Ovary (tissue), 9 donors: Measurements from ENCODE around the gene DLX3. TPM values are rescaled to one million over a fixed set of nuclear protein-coding genes. Genes with fewer than 3 reads are reported as not detected.
A peak's percentile ranks its signal among the peaks of the same experiment; 100 is the strongest.

Source experiments
- DNase-seq, 5 donors: peaks; one replicate each; pipeline ENCODE4 v3.0.0-alpha.2; 2019 to 2020
- H3K27ac ChIP-seq, 2 donors: fragments of 200-600 bp; one replicate each; pipeline versions ENCODE4 v1.5.1 to v1.8.0; 2019 to 2022
- H3K27me3 ChIP-seq: fragments of 200-600 bp; one replicate; pipeline ENCODE4 v1.8.0; 2022
- H3K36me3 ChIP-seq: fragments of 200-600 bp; sonication (generic); one replicate; pipeline ENCODE4 v1.5.1; 2019
- H3K4me1 ChIP-seq: one replicate; pipeline ENCODE4 v1.8.1; 2013; ENCODE audit warnings: mild to moderate bottlenecking, moderate library complexity; ENCODE audit not compliant: insufficient read depth
- H3K4me3 ChIP-seq: fragments of 200-600 bp; sonication (generic); one replicate; pipeline ENCODE4 v1.5.1; 2017
- H3K9me3 ChIP-seq, 2 donors: fragments of 200-600 bp in 1 of 2; sonication (generic) in 1 of 2; one replicate each; pipeline versions ENCODE4 v1.5.1 to v1.8.1; 2013 to 2019; ENCODE audit warnings: mild to moderate bottlenecking in 1 of 2, moderate library complexity in 1 of 2
- CTCF ChIP-seq, 3 donors: fragments of 450-650 bp in 2 of 3; fragments of 200-600 bp in 1 of 3; IDR thresholded peaks; one replicate each; pipeline versions ENCODE4 v1.5.1 to v1.8.0; 2016 to 2022; ENCODE audit warnings: antibody characterized with exemption in 3 of 3, mild to moderate bottlenecking in 1 of 3
- EP300 ChIP-seq: sonication (generic); formaldehyde crosslinking; IDR thresholded peaks from one replicate; pipeline ENCODE4 v1.6.1; 2017; ENCODE audit warnings: antibody characterized with exemption
- POLR2A ChIP-seq: fragments of 450-650 bp; IDR thresholded peaks from one replicate; pipeline ENCODE4 v1.6.1; 2017; ENCODE audit warnings: antibody characterized with exemption, mild to moderate bottlenecking, moderate library complexity
- WGBS, 3 donors: extraction: QIAGEN DNeasy Blood & Tissue Kit in 1 of 3; methylation state at CpG; one replicate each; pipeline versions ENCODE4 v1.1.5 to v1.1.7; 2013 to 2017; 5-methylcytosine and 5-hydroxymethylcytosine counted together
- intact Hi-C, 4 donors: fragments of 100-400 bp; cut with DNase I; formaldehyde crosslinking; loops; one replicate each; pipeline versions ENCODE4 v1.11.0 to v1.15.1; 2022 to 2023
- polyA plus RNA-seq, 2 donors: library from polyadenylated mRNA; stranded (reverse); fragments of 200-250 nt in 1 of 2; fragments of 350-450 nt in 1 of 2; fragmentation: Illumina TruSeq in 1 of 2; extraction: RNeasy Lipid Tissue Mini Kit (QIAGEN cat#74804) in 1 of 2; gene quantifications; one replicate each; pipeline ENCODE4 v1.2.3, GENCODE V29; 2013 to 2014
- total RNA-seq, 7 donors: library from RNA; depleted of rRNA in 2 of 7; stranded (reverse); fragments of >200 nt in 2 of 7; fragmentation: NEBNext Ultra II Directional in 3 of 7; extraction: Animal tissue kit (Norgen Biotek cat#: 25700) in 3 of 7; gene quantifications; one replicate each; pipeline versions ENCODE4 v1.1.0 to v1.2.4, GENCODE V29; 2016 to 2023
- donor health status: DM: no; HTN: no; CAD: no; lungs with moderate emphysema.
- donor health status: DM: no; HTN: no; CAD: no.
- donor health status: Bipolar disorder and iron deficiency.
- donor health status: DM: yes; HTN: yes; CAD: no.
- donor health status: DM: no; HTN: no; CAD: no.
- donor health status: DM: yes; HTN: yes; CAD: no.

The DLX3 gene
- total and polyA plus RNA-seq, 9 donors = 0.10 to 1.3 (median 0.28) TPM; not detected in 1

GRCh38 chr17:49952209-49952911, 42.7 kb downstream of the DLX3 start:
- H3K4me3 ChIP-seq = no peak overlapping the region
- H3K27ac ChIP-seq = peak overlapping the region in 1 of 2 donors; percentile 62
- 30 to 35% (median 32%) methylated on average over 7 of the region's 7 CpGs for WGBS, 3 donors
- no peaks in the 10 kb centered on the region for H3K9me3 ChIP-seq
- intact Hi-C loops = loop anchor here in 2 of 4 donors (5.0 kb wide), 2 partner anchors 40 to 45 kb away; partner anchors contain the start of gene DLX3 (in 1 of the 2)
- no peak for TF ChIP-seq EP300
- TF ChIP-seq POLR2A = no peak
- peak; percentile 22 to 71 (median 55) for TF ChIP-seq CTCF (IDR thresholded peaks at IDR 0.05)
- H3K4me1 ChIP-seq = peaks cover 21% of the 10 kb centered on the region
- H3K27me3 ChIP-seq = no peaks in the 10 kb centered on the region
- DNase-seq = peak; percentile 79 to 88 (median 83)
- H3K36me3 ChIP-seq = no peaks in the 10 kb centered on the region

- Histone ChIP-seq H3K9me3 (no peaks in the 10 kb centered on the region), H3K27ac (peak overlapping the region in 1 of 2 donors; percentile 62), H3K4me1 (peaks cover 21% of the 10 kb centered on the region), H3K27me3 (no peaks in the 10 kb centered on the region), H3K4me3 (no peak overlapping the region), H3K36me3 (no peaks in the 10 kb centered on the region)
- DNase-seq = peak; percentile 30 to 65 (median 58)
- 26 to 37% (median 26%) methylated on average over 14 of the region's 14 CpGs for WGBS, 3 donors
- intact Hi-C loops = loop anchor here in 2 of 4 donors (5.0 kb wide), 2 partner anchors 41 to 46 kb away; partner anchors contain the start of gene DLX3 (in 1 of the 2)
- no peak for TF ChIP-seq EP300
- TF ChIP-seq CTCF (IDR thresholded peaks at IDR 0.05) = no peak
- no peak for TF ChIP-seq POLR2A
Observed at GRCh38 chr17:49951362-49952082, 43.5 kb downstream of the DLX3 start.

DNA sequence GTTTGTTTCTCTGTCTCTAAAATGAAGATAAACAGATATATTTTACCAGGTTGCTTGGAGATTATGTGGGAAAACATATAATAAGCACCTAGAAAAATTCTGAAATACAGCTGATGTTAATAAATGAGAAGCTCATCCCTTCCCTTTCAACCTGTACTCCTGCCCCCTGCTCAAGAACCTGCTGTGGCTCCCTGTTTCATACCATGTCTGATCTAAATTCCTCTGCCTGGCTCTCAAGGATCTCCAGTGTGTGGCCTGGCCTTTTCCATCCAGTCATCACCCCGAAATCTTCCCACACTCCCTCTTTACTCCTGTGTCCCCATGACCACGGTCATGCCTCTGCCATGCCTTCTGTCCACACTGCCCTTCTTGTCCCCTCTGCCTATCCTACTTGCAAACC, 45.4 kb downstream of the DLX3 start:
- TF ChIP-seq POLR2A = no peak
- TF ChIP-seq EP300 = no peak
- TF ChIP-seq CTCF (IDR thresholded peaks at IDR 0.05) = no peak
- no peaks in the 10 kb centered on the region for H3K27me3 ChIP-seq
- no peaks in the 10 kb centered on the region for H3K9me3 ChIP-seq
- no peak overlapping the region for H3K27ac ChIP-seq
- intact Hi-C loops = loop anchor here in 2 of 4 donors (5.0 kb wide), 2 partner anchors 43 to 48 kb away; partner anchors contain the start of gene DLX3 (in 1 of the 2)
- WGBS, 3 donors = 92 to 94% (median 92%) methylated on average over 2 of the region's 2 CpGs
- H3K36me3 ChIP-seq = no peaks in the 10 kb centered on the region
- DNase-seq = no peak
- H3K4me1 ChIP-seq = peaks cover 21% of the 10 kb centered on the region
- H3K4me3 ChIP-seq = no peak overlapping the region

- no peak for TF ChIP-seq POLR2A
- TF ChIP-seq EP300 = no peak
- TF ChIP-seq CTCF (IDR thresholded peaks at IDR 0.05) = no peak
- DNase-seq = no peak
- H3K27me3 ChIP-seq = no peaks in the 10 kb centered on the region
- H3K4me1 ChIP-seq = peaks cover 12% of the 10 kb centered on the region
- H3K4me3 ChIP-seq = no peak overlapping the region
- no peaks in the 10 kb centered on the region for H3K9me3 ChIP-seq
- H3K27ac ChIP-seq = no peak overlapping the region
- 80 to 83% (median 81%) methylated on average over 10 to 11 of the region's 11 CpGs for WGBS, 3 donors
- no peaks in the 10 kb centered on the region for H3K36me3 ChIP-seq
- intact Hi-C loops = no loop called here
Observed at GRCh38 chr17:49946964-49947584, 48.0 kb downstream of the DLX3 start.
